GM21447 (cell line): ENCODE results near the gene RPS10.
"Not testable (repeated sequence)": the region's sequence is repeated elsewhere in the genome, so short reads cannot be mapped to it uniquely, and the experiment has no call there.

ENCODE experiments used
- ATAC-seq: cut with Tn5 transposase; IDR thresholded peaks from one replicate; pipeline ENCODE4 v1.9.1; 2021; ENCODE audit not compliant: unreplicated experiment

Gene RPS10

DNA sequence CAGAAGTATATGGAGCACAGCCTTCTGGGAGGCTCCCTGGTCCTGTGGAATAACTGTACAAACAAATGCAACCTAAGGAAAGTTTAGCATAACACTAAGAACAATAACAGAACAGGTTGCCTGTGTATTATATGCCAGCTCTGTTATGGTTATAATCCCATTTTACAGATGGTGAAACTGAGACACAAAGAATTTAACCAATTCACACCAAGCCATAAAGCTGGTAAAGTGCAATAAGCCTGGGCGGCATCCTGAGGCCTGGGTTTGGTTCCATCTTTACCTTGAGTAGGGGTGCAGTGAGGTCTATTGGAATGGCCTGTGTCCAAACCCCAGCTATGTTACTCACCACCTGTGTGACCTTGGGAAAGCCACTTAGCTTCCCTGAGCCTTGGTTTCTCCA lies 25.3 kb upstream of the RPS10 start:
- no peak for ATAC-seq

DNA sequence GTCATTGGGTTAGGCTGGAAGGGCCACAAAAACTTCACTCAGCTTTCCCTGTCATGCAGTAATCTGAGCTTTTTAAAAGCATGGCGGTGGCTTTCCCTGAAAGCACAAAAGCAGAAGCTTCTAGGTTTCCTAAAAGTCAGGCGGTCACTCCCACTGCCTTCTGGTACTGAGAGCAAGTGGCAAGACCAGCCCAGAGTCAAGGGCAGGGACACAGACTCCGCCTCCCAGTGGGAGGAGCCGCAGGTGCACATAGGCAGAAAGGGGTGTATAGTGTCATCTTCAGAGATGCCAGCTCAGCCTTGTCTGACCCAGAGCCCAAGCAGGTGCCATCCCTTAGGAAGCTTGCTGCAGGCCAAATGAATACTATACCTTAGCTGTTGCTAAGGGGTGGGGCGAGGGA lies 22.0 kb upstream of the RPS10 start:
- no peak for ATAC-seq

- no peak for ATAC-seq
Measured at GRCh38 chr6:34447386-34447785, 21.5 kb upstream of the RPS10 start.

DNA sequence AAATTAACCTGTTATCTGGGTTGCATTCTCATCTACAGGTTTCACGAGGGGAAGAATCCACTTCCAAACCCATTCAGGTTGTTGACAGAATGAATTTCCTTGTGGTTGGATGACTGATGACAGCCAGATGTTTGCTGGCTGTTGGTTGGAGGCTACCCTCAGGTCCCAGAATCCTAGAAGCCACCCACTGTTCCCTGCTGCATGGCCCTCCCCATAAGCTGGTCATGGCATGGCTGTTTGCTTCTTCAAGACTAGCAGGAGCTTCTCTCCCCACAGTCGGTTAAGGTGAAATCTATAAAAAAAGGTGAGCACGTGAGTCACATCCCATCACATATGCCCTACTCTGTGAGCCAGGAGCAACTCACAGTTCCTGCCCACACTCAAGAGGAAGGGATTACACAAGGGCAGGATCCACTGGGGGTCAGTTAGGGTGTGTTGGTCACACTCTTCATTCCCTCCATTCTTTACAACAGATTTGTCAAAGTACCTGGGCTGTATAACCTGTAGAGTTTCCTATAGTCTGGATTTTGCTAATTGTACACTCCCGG lies 19.5 kb upstream of the RPS10 start:
- no peak for ATAC-seq

- ATAC-seq: no peak
Measured at GRCh38 chr6:34441526-34441925, 15.7 kb upstream of the RPS10 start.

DNA sequence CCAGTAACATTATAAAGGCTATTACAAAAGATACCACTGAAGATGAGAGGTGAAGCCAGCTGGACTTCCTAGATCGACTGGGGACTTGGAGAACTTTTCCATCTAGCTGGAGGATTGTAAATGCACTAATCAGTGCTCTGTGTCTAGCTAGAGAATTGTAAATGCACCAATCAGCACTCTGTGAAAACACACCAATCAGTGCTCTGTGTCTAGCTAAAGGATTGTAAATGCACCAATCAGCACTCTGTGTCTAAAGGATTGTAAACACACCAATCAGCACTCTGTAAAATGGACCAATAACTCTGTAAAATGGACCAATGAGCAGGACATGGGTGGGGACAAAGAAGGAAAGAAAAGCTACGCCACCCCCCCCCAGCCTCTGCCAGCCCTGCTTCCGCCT lies 13.6 kb upstream of the RPS10 start:
- no peak for ATAC-seq

DNA sequence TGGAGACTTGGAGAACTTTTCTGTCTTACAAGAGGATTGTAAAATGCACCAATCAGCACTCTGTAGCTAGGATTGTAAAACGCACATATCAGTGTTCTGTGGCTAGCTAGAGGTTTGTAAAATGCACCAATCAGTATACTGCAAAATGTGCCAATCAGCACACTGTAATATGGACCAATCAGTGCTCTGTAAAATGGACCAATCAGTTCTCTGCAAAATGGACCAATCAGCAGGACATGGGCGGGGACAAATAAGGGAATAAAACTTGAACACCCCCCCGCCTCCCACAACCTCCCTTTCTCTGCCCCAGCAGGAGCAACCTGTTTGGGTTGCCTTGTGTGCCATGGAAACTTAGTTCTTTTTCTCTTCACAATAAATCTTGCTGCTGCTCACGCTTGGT lies 12.8 kb upstream of the RPS10 start:
- ATAC-seq: no peak

- ATAC-seq: no peak
Measured at GRCh38 chr6:34437644-34437970, 11.7 kb upstream of the RPS10 start.

DNA sequence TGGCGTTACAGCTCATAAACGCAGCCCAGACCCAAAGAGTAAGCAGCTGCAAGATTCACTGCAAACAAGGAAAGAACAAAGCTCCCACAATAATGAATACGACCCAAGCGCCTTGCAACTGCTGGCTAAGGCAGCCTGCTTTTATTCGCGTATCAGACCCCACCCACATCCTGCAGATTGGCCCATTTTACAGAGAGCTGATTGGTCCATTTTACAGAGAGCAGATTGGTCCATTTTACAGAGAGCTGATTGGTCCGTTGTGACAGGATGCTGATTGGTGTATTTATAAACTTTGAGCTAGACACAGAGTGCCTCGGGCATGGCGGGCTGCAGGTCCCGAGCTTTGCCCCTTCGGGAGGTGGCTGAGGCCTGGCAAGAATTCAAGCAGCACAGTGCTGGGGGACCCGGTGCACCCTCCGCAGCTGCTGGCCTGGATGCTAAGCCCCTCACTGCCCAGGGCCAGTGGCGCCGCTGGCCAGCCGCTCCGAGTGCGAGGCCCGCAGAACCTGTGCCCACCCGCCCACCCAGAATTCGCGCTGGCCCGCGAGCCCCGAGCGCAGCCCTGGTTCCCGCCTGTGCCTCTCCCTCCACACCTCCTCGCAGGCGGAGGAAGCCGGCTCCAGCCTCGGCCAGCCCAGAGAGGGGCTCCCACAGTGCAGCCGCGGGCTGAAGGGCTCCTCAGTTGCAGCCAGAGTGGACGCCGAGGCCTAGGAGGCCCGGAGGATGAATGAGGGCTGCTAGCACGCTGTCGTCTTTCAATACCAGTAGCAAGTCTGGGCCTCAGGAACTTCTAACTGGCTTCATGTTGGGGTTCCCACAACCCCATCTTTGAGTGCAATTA lies 11.2 kb upstream of the RPS10 start:
- ATAC-seq: no peak

- no peak for ATAC-seq
Measured at GRCh38 chr6:34435916-34436315, 10.0 kb upstream of the RPS10 start.

DNA sequence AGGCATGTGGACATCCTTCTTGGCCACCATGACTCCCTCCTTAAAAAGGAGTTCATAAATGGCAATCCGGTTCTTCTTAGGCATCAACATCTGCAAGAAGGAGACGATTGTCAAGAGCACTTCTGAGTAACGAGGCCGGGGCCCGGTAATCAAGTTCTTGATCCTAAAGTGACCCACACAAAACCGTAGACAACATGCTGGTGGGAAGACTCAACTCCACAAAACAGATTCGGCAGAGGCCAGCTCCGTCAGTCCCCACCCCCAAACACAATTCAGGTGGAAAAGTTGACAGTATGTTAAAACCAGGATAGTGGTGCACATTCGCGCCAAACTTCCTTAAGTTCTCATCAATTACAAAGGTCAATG lies 754 bp downstream of the RPS10 start:
- ATAC-seq: no peak

GRCh38 chr6:34424200-34425131 lies 1.4 kb downstream of the RPS10 start:
- ATAC-seq: no peak

DNA sequence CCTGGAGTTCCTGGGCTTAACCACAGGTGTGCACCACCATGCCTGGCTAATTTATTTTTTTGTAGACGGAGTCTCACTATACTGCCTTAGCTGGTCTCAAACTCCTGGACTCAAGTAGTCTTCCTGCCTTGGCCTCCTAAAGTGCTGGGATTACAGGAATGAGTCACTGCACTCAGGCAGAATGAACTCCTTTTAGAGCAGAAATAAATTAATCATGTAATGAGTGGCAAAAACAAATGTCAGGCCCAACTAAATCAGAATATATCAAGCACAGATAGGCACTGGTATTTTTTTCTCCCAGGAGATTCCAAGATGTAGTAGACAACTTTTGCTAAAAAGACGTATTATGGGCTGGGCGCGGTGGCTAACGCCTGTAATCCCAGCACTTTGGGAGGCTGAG lies 2.6 kb downstream of the RPS10 start:
- no peak for ATAC-seq

GRCh38 chr6:34418367-34418766 lies 7.5 kb downstream of the RPS10 start:
- no peak for ATAC-seq

GRCh38 chr6:34416877-34417371 lies 8.9 kb downstream of the RPS10 start:
- ATAC-seq: no peak

GRCh38 chr6:34414999-34415858 lies 10.6 kb downstream of the RPS10 start:
- ATAC-seq: no peak

DNA sequence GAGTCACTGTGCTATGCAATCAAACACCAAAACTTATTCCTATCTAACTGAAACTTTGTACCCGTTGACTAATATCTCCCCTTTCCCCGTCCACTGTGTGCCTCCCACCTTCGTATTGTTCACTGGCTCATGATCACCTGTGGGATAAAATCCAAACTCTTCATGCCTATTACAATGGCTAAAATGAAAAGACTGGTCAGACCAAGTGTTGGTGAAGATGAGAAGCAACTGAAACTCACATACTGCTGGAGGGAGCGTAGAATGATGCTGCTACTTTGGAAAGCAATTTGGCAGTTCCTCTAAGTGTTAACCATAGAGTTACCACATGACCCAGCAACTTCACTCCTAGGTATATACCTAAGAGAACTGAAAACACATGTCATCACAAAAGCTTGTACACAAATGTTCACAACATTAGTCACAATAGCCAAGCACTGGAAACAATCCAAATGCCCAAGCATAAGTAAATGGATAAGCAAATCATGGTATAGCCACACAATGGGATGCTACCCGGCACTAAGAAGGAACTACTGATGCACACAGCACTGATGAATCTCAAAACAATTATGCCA lies 13.1 kb downstream of the RPS10 start:
- ATAC-seq: no peak

DNA sequence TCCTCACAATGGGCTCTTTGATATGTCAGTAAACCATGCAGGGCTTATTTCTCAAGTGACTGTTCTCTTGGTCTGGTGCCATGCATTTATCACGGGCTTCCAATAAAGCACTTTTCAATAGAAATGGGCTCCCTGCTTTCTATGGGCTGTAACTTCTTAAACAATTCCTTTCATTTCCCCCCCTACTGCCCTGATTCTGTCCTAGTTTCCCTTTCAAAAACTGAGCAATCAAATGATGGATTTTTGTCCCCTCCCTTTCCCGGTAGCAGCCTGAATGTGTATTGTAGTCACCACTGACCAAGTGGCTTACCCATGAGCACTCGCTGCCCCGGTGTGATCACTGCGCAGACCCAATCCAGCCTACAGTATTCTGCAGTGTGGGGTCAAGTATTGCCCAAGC lies 13.9 kb downstream of the RPS10 start:
- no peak for ATAC-seq

- ATAC-seq: not testable (repeated sequence)
Measured at GRCh38 chr6:34407915-34408314, 18.0 kb downstream of the RPS10 start.

GRCh38 chr6:34396518-34396917 lies 29.4 kb downstream of the RPS10 start:
- ATAC-seq: no peak

DNA sequence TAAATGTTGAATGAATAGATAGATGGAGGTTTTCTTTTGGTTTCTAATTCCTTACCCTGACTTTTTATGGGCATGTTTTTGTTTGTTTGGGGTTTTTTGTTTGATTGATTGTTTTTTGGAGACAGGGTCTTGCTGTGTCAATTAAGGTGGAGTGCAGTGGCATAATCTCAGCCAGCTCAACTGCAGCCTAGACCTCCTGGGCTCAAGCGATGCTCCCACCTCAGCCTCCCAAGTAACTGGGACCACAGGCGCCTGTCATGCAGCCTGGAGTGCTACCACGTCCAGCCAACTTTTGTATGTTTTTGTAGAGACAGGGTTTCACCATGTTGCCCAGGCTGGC lies 31.9 kb downstream of the RPS10 start:
- ATAC-seq: no peak
